Right lobe of liver (tissue), 4 donors: ENCODE results near the gene FNDC3B.

Experiments
- POLR2A ChIP-seq: fragments of 450-650 bp; IDR thresholded peaks from one replicate; pipeline ENCODE4 v1.6.1; 2017; ENCODE audit warnings: antibody characterized with exemption, mild to moderate bottlenecking
- TF ChIP-seq, protein P1 (sequence below), 4 donors: fragments of 200-600 bp in 3 of 4; fragments of 450-650 bp in 1 of 4; IDR thresholded peaks; one replicate each; pipeline versions ENCODE4 v1.5.1 to v1.8.0; 2016 to 2022; ENCODE audit warnings: antibody characterized with exemption in 4 of 4, mild to moderate bottlenecking in 2 of 4
- donor health status: DM: no; HTN: no; CAD: no.
- donor health status: DM: no; HTN: no; CAD: no.
- donor health status: DM: no; HTN: yes; CAD: no.

DNA sequence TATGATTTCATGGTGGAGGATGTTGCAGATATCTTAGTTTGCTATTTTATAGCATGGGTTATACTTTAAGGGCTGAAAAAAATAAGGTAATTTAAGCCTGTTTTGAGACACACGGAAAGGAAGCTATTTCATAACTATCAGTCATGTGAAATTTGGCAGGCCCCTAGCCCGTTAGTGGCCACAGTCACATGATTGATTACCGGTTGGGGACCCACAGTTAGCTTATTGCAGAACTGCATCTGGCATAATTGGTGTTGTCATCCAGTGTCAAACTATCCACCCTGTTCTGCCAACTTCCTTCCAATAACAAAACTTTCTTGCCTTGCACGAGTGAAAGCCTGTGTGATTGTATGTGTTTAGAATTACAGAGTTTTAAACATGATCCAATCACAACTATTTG is 35.2 kb downstream of the FNDC3B start:
- TF ChIP-seq, protein P1, sequence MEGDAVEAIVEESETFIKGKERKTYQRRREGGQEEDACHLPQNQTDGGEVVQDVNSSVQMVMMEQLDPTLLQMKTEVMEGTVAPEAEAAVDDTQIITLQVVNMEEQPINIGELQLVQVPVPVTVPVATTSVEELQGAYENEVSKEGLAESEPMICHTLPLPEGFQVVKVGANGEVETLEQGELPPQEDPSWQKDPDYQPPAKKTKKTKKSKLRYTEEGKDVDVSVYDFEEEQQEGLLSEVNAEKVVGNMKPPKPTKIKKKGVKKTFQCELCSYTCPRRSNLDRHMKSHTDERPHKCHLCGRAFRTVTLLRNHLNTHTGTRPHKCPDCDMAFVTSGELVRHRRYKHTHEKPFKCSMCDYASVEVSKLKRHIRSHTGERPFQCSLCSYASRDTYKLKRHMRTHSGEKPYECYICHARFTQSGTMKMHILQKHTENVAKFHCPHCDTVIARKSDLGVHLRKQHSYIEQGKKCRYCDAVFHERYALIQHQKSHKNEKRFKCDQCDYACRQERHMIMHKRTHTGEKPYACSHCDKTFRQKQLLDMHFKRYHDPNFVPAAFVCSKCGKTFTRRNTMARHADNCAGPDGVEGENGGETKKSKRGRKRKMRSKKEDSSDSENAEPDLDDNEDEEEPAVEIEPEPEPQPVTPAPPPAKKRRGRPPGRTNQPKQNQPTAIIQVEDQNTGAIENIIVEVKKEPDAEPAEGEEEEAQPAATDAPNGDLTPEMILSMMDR (IDR thresholded peaks at IDR 0.05), result no peak
- TF ChIP-seq POLR2A, result peak; percentile 4
